22Rv1 (cell line): Measurements from ENCODE around the gene ANO7.

Source experiments
- CTCF ChIP-seq: fragments of 450-650 bp; IDR thresholded peaks from 2 replicates; pipeline ENCODE4 v1.5.1; 2017; ENCODE audit warnings: mild to moderate bottlenecking
- ZFX ChIP-seq: fragments of 450-650 bp; IDR thresholded peaks from 2 replicates; pipeline ENCODE4 v1.6.1; 2017; ENCODE audit warnings: antibody characterized with exemption, borderline replicate concordance

- TF ChIP-seq CTCF (no peak), ZFX (no peak)
Measured at GRCh38 chr2:241219856-241220356, 31.4 kb downstream of the ANO7 start.
